Prostate gland (tissue), 2 donors: ENCODE results near the gene OAS2. TPM values are rescaled to one million over a fixed set of nuclear protein-coding genes. Genes with fewer than 3 reads are reported as not detected.

Experiments used
- DNase-seq: peaks from one replicate; pipeline ENCODE4 v3.0.0-alpha.2; 2019; ENCODE audit warnings: low spot score
- H3K27ac ChIP-seq, 2 donors: fragments of 200-600 bp; sonication (generic); 2 replicates each; pipeline ENCODE4 v1.5.1; 2017 to 2019
- H3K27me3 ChIP-seq: fragments of 200-600 bp; sonication (generic); replicated peaks from 2 replicates; pipeline ENCODE4 v1.5.1; 2019; ENCODE audit not compliant: insufficient read depth
- H3K36me3 ChIP-seq, 2 donors: fragments of 200-600 bp; sonication (generic); 1 replicate in 1 of 2; 2 replicates in 1 of 2; pipeline versions ENCODE4 v1.5.1 to v1.8.1; 2017 to 2019
- H3K4me1 ChIP-seq: fragments of 200-600 bp; sonication (generic); replicated peaks from 2 replicates; pipeline ENCODE4 v1.5.1; 2019
- H3K4me3 ChIP-seq, 2 donors: fragments of 200-600 bp; sonication (generic); 2 replicates each; pipeline ENCODE4 v1.5.1; 2017 to 2019
- H3K9me3 ChIP-seq: fragments of 200-600 bp; sonication (generic); 2 replicates; pipeline ENCODE4 v1.5.1; 2017
- POLR2A ChIP-seq: fragments of 450-650 bp; IDR thresholded peaks from one replicate; pipeline ENCODE4 v1.6.1; 2016; ENCODE audit warnings: antibody characterized with exemption, mild to moderate bottlenecking
- POLR2AphosphoS5 ChIP-seq: sonication (generic); formaldehyde crosslinking; IDR thresholded peaks from one replicate; pipeline ENCODE4 v1.6.1; 2017; ENCODE audit warnings: antibody characterized with exemption
- WGBS: methylation state at CpG from one replicate; pipeline ENCODE4 v1.1.5; 2018; 5-methylcytosine and 5-hydroxymethylcytosine counted together
- intact Hi-C: fragments of 100-400 bp; cut with DNase I; formaldehyde crosslinking; loops from one replicate; pipeline ENCODE4 v1.14.2; 2022
- total RNA-seq, 2 donors: library from RNA; depleted of rRNA; stranded (reverse); fragments of >200 nt; gene quantifications; one replicate each; pipeline ENCODE4 v1.1.0, GENCODE V29; 2016
- TF ChIP-seq, protein P1 (sequence below), 4 experiments: fragments of 200-600 bp in 2 of 4; fragments of 450-650 bp in 2 of 4; sonication (generic) in 2 of 4; IDR thresholded peaks; 1 replicate in 3 of 4; 2 replicates in 1 of 4; pipeline ENCODE4 v1.5.1; 2016 to 2019; ENCODE audit warnings: antibody characterized with exemption in 4 of 4, mild to moderate bottlenecking in 2 of 4, moderate library complexity in 2 of 4

OAS2 gene
- total RNA-seq, 2 donors from 2014 or later, result 9.7 to 12.4 TPM

DNA sequence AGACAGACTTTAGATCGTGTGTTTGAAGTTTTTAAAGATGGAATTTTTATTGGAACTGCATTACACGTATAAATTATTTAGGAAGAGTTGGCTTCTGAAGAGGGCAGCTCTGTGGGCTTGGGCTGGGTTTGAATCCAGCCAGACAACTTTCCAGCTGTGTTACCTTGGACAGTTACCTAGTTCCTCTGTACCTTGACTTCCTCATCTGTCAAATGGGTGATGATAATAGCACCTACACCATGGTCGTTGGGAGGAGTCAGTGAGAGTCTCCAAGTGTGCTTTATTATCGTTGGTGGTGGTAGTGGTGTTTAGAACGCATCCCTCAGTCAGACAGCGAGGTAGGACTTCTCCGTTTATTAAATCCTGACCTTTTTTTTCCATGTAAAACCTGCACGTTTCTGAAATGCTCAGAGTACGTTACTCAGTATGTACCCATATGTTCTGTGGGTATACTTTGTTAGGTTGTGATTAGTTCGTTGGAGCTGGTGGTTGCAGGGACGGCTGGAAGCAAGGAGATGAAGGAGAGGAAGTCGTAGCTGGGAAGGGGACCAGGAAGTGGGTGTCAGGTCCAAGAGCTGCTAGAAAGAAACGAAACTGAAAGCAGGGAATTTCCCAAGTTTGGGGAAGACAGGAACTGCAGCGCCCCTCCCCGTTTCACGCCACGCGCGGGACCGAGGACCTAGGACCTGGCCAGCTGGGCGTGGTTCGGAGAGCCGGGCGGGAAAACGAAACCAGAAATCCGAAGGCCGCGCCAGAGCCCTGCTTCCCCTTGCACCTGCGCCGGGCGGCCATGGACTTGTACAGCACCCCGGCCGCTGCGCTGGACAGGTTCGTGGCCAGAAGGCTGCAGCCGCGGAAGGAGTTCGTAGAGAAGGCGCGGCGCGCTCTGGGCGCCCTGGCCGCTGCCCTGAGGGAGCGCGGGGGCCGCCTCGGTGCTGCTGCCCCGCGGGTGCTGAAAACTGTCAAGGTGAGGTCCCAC lies 40.3 kb upstream of the OAS2 start, which contains the start of gene OAS3:
OAS3 (plus strand) TSS at position 734 of the 979 bp plus-strand sequence; CDS start at position 791, 57 bp downstream.
- peak; percentile 78 for DNase-seq

DNA sequence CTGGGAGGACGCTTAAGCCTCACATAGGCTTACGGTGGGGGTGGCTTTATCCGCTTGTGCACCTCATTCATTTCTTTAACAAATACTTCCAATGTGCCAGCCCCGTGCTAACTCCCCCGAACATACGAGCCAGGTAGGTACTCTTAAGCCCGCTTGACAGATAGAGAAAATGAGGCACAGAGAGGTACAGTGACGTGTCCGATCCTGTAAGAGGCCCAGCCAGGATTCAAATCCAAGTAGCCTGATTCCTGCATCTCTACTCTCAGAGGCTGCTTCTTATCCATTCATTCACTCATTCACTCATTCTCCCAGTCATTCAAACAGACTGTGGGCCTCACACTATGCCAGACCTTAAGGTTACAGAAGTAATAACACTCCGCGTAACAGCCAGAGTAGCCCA lies 39.6 kb upstream of the OAS2 start:
- no peaks in the 10 kb centered on the region for H3K36me3 ChIP-seq
- peak overlapping the region; percentile 67 to 74 for H3K27ac ChIP-seq
- intact Hi-C loops, result no loop called here
- H3K9me3 ChIP-seq, result no peaks in the 10 kb centered on the region
- DNase-seq, result no peak
- H3K4me1 ChIP-seq, result peaks cover 7% of the 10 kb centered on the region
- 16% methylated on average over 11 of the region's 11 CpGs for WGBS
- H3K4me3 ChIP-seq, result peak overlapping the region; percentile 48 to 53
- H3K27me3 ChIP-seq, result no peaks in the 10 kb centered on the region
- TF ChIP-seq POLR2A (no peak), POLR2AphosphoS5 (no peak)
- TF ChIP-seq, protein P1, sequence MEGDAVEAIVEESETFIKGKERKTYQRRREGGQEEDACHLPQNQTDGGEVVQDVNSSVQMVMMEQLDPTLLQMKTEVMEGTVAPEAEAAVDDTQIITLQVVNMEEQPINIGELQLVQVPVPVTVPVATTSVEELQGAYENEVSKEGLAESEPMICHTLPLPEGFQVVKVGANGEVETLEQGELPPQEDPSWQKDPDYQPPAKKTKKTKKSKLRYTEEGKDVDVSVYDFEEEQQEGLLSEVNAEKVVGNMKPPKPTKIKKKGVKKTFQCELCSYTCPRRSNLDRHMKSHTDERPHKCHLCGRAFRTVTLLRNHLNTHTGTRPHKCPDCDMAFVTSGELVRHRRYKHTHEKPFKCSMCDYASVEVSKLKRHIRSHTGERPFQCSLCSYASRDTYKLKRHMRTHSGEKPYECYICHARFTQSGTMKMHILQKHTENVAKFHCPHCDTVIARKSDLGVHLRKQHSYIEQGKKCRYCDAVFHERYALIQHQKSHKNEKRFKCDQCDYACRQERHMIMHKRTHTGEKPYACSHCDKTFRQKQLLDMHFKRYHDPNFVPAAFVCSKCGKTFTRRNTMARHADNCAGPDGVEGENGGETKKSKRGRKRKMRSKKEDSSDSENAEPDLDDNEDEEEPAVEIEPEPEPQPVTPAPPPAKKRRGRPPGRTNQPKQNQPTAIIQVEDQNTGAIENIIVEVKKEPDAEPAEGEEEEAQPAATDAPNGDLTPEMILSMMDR (IDR thresholded peaks at IDR 0.05), result no peak

More for the DNA sequence above, 40.3 kb upstream of the OAS2 start, which contains the start of gene OAS3:
- H3K4me3 ChIP-seq, result peak within 1 kb of the TSS; percentile 48 to 53
- peak within 1 kb of the TSS; percentile 67 to 74 for H3K27ac ChIP-seq
- no peaks in the 10 kb centered on the region for H3K9me3 ChIP-seq
- H3K27me3 ChIP-seq, result no peaks in the 10 kb centered on the region
- 9% methylated on average over 34 of the region's 50 CpGs for WGBS
- intact Hi-C loops, result no loop called here
- H3K36me3 ChIP-seq, result no peaks in the 10 kb centered on the region
- TF ChIP-seq POLR2A, result no peak
- TF ChIP-seq POLR2AphosphoS5, result peak; percentile 77
- TF ChIP-seq, protein P1 (IDR thresholded peaks at IDR 0.05), result no peak
- peaks cover 7% of the 10 kb centered on the region for H3K4me1 ChIP-seq

DNA sequence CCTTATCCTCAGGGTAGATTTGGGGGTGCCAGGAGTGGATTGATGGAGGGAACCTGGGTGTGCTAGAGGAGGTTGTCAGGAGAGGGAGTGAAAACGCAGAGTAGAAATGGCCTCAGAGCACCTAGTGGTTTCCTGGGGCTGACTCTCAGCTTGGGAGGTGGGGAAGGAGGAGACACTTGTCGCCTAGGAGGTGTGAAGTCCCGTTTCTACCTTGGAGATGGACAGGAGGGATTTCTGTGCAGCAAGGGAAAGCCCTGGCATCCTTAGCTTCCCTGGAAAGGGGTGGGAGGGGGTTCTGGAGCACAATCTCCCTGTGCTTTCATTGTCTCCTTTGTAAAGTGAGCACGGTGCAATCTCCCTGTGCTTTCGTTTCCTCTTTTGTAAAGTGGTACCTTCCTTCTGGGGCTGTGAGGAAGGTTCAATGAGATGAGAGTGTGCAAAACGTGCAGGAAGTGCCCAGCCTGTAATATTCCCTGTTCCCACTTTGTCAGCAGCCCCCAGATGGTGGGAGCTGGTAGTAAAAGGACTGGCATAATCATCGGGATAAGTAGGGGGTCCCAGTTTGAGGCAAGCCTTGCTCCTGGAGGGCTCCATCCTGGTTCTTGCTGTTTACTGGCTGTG lies 38.4 kb upstream of the OAS2 start:
- DNase-seq, result no peak
- Histone ChIP-seq H3K4me3 (no peak overlapping the region), H3K27me3 (no peaks in the 10 kb centered on the region), H3K27ac (no peak overlapping the region), H3K4me1 (peaks cover 7% of the 10 kb centered on the region), H3K36me3 (no peaks in the 10 kb centered on the region), H3K9me3 (no peaks in the 10 kb centered on the region)
- WGBS, result 47% methylated on average over 7 of the region's 7 CpGs
- intact Hi-C loops, result no loop called here
- TF ChIP-seq POLR2AphosphoS5 (no peak), POLR2A (no peak)
- TF ChIP-seq, protein P1 (IDR thresholded peaks at IDR 0.05), result no peak

DNA sequence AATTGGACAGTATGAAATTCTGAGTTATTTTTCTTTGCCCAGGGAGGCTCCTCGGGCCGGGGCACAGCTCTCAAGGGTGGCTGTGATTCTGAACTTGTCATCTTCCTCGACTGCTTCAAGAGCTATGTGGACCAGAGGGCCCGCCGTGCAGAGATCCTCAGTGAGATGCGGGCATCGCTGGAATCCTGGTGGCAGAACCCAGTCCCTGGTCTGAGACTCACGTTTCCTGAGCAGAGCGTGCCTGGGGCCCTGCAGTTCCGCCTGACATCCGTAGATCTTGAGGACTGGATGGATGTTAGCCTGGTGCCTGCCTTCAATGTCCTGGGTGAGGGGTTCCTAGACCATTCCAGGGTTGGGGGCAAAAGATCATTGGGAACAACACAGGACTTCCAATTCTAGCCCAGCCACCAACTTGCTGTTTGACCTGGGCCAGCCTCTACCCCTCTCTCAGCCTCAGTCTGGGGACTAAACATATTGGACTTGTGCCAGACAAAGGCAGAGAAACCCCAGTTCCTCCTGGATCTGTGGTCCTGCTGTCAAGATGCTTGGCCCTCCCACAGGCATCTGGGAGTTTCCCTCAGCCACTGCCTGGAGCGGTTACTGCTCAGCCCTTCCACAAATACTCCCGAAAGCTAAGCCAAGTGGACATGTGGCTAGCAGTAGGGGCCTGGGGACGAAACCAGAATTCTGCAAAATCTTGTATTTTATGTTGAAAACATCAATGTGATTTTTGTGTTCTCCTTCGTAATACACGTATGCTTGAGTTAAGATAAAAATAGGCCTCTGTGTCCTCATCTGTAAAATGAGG lies 36.6 kb upstream of the OAS2 start:
- intact Hi-C loops, result no loop called here
- TF ChIP-seq, protein P1 (IDR thresholded peaks at IDR 0.05), result no peak
- TF ChIP-seq POLR2AphosphoS5 (no peak), POLR2A (no peak)
- 88% methylated on average over 16 of the region's 16 CpGs for WGBS

More for the DNA sequence above, 36.6 kb upstream of the OAS2 start:
- Histone ChIP-seq H3K4me3 (no peak overlapping the region), H3K27me3 (no peaks in the 10 kb centered on the region), H3K4me1 (peaks cover 7% of the 10 kb centered on the region), H3K36me3 (no peaks in the 10 kb centered on the region), H3K27ac (no peak overlapping the region), H3K9me3 (no peaks in the 10 kb centered on the region)
- DNase-seq, result no peak
